ENCODE data around the gene RCSD1.

The RCSD1 gene

GRCh38 chr1:167645140-167645541, 15.1 kb downstream of the RCSD1 start:
- no peak for DNase-seq

GRCh38 chr1:167645625-167646414, 15.8 kb downstream of the RCSD1 start:
- no peak for DNase-seq

GRCh38 chr1:167648252-167648849, 18.3 kb downstream of the RCSD1 start:
- no peak for DNase-seq

- no peak for DNase-seq
These were observed 19.1 kb downstream of the RCSD1 start for GRCh38 chr1:167648978-167649744.

- DNase-seq: no peak
These were observed 20.5 kb downstream of the RCSD1 start for GRCh38 chr1:167650269-167651160.

GRCh38 chr1:167651161-167651693, 21.2 kb downstream of the RCSD1 start:
- no peak for DNase-seq

- no peak for DNase-seq
These were observed 25.0 kb downstream of the RCSD1 start for GRCh38 chr1:167654975-167655575.

- DNase-seq: no peak
These were observed 26.6 kb downstream of the RCSD1 start for GRCh38 chr1:167656657-167657056.

GRCh38 chr1:167658574-167659328, 28.7 kb downstream of the RCSD1 start:
- no peak for DNase-seq

- DNase-seq: no peak
These were observed 29.4 kb downstream of the RCSD1 start for GRCh38 chr1:167659450-167659849.

GRCh38 chr1:167659881-167660280, 29.8 kb downstream of the RCSD1 start:
- no peak for DNase-seq

- DNase-seq: no peak
These were observed 31.7 kb downstream of the RCSD1 start for GRCh38 chr1:167661527-167662426.

- DNase-seq: no peak
These were observed 33.2 kb downstream of the RCSD1 start for GRCh38 chr1:167663002-167663772.

- no peak for DNase-seq
These were observed 35.4 kb downstream of the RCSD1 start for GRCh38 chr1:167665469-167665868.

- DNase-seq: no peak
These were observed 36.4 kb downstream of the RCSD1 start for GRCh38 chr1:167666416-167666815.

- DNase-seq: no peak
These were observed 37.5 kb downstream of the RCSD1 start for GRCh38 chr1:167667536-167667935.

- DNase-seq: no peak
These were observed 38.1 kb downstream of the RCSD1 start for GRCh38 chr1:167668108-167668507.

- no peak for DNase-seq
These were observed 39.4 kb downstream of the RCSD1 start for GRCh38 chr1:167669209-167670124.
